ENCODE measurements around the gene SLC25A22.
A peak's percentile ranks its signal among the peaks of the same experiment; 100 is the strongest.

SLC25A22 gene

DNA sequence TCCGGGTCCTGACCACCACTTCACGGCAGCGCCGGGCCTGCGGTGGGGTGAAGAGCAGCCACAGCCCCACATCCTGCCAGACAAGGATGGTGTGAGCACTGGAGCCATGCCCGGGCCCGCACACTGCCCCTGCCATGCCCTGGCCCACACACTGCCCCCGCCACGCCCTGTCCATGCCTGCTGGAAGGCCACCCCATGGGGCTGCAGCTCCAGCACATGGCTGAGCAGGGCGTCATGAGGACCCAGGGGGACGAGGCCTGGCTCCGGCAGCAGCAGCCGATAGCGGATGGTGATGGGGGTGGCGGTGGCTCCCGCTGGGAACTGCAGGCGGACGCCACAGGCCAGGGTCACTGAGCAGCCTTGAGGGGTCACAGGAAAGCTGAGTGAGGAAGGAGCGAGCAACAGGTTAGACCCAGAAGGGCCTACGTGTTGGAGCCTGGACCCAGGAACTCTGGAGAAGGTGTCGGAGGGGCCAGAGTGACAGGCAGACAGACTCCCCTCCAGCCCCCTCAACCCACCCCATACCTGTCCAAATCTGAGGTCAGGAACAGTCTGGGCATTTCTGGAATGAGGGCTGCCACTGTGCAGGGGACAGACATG, 4.0 kb upstream of the SLC25A22 start:
- DNase-seq = no peak

DNA sequence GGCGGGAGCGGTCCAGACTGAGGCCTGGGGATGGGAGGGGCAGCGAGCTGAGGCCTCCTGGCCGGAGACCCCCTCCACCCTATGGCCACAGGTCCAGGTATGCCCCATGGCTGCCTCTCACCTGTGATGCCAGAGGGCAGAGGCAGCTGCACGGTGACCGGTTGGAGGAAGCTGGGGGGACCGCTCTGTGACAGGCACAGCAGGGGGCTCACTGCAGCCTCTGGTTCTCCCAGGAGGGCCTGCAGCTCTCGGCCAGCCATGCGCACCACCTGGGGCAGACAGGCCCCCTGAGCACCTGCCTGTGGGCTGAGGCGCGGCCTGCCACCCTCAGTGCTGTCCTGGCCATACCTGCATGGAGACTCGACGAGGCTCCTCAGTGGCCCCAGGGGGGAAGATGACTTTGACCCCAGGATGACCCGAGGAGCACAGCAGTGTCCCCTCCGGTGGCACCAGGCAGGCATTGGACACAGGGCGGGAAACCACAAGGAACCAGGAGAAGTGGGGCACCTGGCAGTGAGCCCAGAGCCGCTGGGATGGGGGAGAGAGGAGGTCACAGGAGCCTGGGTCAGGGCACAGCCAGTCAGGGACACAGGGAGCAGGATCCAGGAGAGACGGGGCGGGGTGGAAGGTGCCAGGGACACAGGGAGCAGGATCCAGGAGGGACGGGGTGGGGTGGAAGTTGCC, 3.2 kb upstream of the SLC25A22 start:
- no peak for DNase-seq

DNA sequence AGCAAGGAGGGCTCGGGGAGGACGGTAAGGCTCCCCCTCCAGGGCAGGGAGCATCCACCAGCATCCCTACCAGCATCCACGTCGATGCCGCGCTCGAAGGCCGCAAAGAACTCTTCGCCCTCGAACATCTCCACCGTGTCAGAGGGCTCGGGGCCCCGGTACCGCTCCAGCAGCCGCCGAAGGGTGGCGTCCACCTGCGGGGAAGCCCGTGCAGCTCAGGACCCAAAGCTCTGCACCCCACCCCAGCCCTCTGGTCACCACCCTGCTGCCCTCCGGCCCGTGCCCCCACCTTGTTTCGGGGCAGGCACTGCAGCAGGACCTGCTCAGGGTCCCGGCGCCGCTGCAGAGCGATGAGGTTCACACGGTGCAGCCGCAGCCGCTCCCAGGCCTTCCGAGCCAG, 2.4 kb upstream of the SLC25A22 start:
- no peak for DNase-seq

DNA sequence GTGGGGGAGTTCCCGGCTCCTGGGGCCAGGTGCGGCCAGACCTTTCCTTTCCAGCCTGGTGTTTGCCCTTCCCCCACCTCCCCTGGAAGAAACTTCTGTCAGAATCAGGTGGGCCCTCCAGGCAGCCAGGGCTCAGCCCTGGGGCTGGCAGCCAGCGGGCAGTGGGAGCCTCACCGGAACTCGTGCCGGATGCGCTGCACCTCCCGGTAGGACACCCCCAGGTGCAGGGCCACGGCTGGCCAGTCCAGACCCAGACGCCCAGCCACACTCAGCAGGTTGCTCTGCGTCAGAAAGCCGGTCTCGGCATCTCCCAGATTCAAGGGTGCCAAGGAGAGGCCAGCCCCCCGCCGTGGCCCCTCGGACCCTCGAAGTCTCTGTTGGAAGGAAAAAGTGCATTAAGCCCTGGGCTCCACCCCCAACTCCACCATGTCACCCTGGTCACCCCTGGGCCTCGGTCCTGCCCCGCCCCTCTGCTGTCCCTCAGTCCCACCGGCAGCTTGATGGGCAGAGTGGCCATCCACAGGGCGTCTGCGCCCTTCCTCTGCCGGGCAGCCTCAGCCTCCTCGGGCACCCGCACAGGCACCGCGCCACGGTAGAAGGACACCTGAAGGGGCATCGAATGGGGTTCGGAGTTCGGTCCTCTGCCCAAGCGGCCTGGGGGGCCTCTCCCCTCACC, 1.7 kb upstream of the SLC25A22 start:
- DNase-seq = no peak

DNA sequence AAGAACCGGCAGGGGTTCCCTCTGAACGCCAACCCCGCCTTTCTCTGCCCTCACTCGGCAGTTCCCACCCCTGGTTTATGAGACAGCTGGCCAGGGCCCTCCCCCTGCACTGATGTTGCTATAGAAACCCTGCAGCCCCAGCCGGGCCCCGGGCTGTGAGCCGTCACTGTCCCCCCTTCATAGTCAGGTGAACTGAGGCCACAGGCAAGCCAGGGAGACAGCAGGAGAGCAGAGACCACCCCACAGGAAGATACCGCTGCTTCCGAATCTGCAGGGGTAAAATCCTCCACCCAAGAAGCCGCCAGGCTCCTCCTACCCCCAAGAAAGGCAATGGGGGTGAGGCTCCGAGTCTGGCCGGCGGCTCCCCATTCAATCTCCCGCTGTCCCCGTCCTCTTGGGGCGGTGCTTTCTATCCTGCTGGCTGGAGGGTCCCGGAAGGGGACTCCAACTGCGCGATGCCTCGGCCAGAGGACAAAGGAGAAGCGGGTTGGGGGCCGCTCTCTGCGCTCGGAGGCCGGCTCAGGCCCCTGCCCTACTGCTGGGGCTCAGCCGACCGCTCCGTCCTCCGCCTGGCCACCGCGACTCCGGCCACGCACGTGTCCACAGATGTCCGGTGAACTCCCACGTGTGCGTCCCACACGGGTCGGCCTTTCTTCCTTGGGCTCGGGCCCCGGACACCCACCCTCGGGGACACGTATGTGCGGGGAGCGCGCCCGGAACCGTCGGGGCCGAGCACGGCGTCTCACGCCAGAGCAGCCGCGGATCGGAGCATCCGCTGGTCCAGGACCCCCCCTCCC, 587 bp downstream of the SLC25A22 start:
- peak; percentile 90 for DNase-seq

DNA sequence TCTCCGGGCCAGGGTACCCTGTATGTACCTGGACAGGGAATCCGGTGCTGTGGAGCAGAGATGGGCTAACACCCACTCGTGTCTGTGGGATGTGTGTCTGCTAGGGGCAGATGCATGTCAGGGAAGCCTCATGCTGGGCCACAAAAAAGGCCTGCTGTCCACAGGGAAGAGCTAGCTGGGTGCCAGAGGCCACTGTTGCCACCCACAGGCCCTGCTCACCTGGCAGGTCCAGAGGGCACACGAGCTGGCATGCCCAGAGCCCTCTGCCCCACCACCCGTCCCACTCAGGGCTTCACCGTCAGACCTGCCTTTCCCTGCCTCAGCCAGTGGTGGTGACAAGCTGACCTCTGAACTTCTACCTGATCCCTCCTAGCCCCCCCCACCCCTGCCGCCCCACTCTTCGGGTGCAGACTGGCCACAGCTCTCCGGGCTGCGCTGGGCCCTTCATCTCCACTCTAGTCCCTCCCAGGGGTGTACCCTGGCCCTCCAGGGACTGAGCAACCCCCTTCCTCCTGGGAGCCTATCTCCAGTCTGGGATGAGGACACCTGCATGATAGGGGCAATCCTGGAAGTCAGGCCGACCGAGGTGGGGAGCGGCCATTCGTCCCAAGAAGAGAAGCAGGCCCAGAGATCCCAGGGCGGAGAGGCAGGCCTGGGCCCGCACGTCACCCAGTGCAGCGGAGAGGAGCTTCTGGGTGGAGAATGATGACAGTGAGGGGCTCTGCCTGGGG, 1.4 kb downstream of the SLC25A22 start:
- no peak for DNase-seq

DNA sequence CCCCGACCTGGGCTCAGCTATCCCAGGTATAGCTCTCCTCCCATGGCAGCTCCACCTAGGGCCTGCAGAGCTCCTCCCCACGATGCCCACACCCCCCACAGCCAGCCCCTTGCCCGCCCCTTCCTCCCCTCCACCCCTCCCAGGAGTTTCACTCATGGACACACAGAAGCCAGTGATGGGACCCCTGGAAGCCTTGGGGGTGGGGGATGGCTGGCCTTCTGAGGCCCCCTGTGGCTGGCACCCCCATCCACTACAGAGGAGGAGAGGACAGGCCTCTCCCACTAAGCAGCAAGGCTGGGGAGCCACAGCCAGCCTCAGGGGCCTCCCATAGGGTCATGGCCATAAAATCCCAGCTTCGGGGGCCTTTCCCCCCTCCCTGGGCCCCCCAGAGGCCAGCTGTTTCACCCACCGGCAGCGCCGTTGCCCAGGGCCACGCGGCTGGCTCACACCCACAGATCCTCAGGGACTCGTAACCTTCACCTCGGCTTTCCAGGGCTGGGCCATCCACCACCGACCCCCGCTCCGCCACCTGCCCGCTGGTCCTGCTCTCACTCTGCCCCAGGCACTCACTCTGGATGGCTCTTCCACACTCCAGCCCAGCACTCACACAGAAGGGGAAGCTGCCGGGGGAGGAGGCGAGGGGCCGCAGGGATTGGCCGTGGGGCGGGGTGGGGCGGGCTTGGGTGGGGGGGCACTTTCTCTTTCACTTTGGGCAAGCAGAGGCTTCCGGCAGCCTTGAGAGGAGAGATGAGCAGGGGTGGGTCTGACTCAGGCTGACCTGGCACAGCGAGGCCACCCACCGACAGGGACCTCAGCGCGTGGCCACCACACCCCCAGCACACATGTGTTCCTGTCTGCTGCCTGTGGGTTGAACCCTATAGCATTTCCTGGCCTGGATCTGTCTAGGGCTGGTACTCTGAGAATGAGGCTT, 2.2 kb downstream of the SLC25A22 start:
- no peak for DNase-seq

DNA sequence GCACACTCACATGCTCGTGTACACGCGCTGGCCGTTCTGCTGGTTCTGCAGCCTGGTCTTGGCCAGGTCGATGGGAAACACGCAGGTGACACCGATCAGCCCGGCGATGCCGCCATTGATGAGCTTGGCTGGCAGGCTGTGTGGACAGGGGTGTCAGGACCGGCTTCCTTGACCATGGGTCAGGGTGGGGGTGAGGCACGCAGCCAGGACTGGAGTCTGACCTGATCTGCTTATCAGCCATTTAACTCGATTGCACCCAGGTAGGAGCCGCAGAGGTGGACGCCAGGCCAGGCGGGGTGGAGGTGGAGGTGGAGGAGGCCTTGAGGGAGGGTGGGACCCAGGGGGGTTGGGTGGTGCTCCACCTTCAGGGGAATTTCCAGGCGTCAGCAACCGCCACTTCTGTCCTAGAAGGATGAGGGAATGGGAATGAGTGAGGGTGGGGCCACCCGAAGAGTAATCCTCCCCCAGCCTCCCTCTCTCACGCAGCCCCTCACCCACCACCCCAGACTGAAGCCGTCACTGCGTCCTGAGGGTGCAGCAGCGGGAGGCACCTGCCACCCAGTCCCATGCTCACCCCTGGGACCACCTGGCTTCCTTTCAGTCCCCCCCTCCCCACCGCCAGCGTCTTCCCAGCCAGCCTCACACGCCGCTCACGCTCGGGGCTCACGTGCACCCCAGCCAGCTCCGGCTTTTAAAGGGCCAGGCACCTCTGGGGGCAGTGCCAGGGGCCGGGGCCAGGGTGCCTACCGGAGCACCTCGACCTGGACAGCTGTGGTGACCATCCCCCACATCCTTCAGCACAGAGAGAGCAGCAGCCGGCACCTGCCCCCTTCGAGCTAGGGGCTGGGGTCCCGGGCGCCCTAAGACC, 3.1 kb downstream of the SLC25A22 start:
- DNase-seq = no peak

DNA sequence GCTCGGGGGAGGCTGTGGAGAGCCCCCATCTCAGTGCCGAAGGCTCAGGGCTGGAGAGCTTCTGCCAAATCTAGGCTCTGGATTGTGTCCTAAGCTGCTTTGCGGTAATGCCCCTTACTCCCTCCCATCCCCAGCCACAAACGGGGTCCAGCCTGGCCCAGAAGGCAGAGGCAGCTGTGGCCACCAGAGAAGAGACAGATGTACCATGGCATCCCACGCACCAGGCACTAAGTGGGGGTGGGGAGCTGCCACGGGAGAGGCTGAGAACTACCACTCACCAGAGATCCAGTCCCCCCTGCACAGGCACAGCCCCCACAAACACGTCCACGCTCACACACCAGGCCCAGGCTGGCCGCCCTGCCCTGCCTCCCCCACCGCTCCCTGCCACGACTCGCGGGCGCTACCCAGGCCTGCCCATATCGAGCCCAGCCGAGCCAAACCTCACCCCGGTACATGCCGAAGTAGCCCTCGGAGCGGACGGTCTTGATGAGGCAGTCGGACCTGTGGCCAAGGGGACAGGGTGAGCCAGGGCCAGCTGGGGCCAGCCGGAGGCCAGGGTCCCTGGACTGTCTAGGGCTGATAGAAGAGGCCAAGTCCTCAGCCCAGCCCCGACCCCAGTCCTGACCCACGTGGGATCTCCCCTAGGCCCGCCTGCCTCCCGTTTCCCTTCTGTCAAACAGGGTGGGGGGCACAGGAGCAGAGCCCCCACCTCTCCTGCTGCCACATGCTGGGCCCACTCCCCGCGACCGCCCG, 3.9 kb downstream of the SLC25A22 start:
- DNase-seq = no peak

DNA sequence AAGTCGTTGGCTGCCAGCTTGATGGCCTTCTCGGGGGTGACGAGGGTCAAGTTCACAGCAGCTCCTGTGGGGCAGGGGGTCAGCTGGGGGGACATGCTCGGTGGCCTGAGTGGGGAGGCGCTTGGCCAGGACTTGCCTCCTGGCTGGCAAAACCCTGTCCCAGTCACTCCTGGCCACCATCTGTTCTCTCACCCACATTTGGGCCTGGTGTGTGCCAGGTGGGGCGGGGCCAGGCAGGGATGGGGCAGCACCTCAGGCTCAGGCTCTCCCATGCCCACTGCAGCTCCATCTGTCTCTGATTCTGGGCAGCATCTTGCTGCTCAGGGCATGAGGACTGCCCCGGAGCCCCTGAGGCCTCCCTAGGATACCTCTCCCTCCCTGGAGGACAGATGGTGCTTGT, 4.5 kb downstream of the SLC25A22 start:
- peak; percentile 30 for DNase-seq

DNA sequence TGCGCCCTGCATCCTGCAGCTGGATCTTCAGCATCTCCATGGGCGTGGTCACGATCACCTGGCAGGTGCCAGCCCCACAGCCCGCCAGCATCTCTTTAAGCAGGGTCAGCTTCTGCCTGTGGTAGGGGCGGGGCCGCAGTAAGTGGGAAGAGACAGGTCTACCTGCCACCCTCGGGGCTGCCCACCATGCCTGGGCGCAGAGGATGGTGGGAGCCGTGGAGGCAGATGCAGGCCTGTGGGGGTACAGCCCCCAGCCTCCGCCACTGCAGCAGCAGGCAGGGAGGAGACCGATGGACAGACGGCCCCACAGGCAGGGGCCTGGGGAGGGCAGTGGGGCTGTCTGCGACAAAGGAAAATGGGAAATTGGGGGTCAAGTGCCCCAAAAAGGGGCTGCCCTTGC, 5.2 kb downstream of the SLC25A22 start:
- DNase-seq = no peak

DNA sequence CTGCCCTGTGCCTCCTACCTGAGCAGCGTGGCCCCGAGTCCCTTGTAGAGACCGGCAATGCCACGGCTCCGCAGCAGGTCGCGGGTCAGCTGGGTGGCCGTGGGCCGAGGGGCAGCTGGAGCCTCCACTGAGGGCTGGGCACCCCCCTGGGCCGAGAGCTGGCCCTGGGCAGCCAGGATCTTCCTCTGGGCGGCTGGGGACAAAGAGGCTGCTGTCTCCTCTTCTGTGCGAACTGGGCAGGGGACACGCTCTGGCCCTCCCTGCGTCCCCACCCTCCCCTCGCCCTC, 5.6 kb downstream of the SLC25A22 start:
- DNase-seq = no peak

DNA sequence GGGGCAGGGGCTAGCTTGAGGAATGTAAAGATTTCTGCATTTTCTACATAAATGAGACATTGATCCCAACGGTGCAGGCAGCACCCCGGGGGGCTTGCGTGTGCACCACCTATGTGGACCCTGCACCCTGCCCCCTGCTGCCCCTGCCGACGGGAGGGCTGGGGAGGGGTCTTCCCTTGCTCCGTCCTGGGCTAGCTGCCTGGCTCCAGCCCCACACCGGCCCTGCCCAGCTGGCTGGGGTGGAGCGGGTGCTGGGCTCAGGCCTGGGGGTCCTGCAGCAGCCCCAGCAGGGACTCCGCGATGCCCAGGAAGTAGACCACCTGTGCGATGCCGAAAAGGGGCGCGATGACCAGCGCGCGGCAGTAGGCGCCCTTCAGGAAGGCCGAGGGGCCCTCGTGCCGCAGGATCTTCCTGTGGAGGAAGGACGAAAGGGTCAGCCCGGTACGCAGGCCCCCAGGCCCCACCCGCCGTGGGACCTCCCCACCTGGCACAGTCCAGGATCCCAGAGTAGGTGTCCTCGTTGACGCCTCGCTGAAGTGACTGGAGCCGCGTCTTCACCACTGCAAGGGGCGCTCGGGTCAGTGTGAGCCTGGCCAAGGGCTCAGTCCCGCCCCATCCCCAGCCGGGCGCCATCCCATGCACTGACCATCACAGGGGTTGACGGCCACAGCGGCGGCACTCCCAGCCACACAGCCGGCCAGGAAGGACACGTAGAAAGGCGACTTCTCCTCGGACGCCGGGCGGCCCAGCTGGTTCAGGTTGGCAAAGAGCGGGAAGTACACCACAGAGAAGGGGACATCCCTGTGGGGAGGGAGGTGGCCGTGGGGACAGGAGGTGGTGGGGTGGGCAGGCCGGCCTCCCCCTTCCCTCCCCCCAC, 6.2 kb downstream of the SLC25A22 start:
- DNase-seq = no peak

DNA sequence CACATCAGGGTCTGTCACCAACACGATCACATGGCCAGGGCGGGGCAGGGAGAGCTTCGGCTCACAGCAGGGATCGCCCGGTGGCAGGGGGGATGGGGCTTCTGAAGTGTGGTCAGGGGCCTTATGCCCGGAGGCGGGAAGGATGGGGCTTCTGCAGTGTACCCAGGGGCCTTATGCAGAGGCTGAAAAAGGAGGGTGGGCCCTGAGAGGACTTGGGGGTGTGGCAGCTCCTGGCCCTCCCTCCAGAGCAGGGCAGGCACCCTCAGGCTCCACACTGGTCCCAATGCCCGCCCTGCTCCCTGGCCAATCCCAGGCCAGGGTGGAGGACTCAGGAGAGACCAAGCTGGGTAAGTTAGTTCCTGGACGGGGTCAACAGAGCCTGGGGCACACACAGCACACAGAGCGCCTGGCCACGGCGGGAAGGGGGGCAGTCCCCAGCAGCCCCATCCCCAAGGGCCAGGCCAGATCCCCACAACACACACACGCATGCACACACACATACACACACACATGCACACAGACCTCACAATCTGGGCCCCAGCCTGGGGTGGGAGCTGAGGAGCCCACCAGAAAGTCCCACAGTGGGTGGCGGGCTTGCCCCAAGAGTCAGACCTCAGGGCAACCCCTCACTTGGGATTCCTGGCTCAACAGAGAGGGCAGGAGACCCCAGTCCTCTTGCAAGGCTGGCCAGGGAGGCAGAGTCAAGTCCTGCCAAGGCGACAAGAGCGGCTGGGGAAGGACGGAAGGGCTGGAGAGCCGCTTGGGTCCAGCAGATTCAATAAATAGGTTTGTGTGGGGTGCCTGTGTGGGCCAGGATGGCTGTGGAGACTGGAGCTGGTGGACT, 7.1 kb downstream of the SLC25A22 start:
- no peak for DNase-seq

DNA sequence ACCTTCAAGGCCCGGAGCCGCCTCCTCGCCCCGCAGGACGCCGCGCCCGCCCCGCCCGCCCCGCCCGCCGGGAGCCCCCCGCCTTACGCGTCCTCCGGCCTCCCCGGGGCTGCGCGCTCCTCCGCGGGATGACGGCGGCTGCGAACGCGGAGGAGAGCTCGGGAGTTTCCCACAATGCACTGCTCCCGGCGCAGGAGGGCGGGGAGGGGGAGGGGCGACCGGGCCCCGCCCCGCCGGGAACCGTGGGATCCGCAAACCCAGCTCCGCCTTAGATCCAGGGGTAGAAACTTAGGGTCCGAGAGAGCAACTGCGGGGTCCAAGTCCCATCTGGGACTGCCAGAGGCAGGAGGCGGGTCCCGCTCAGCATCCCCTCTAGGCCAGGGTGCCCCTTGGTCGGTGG, 8.1 kb downstream of the SLC25A22 start, which contains the start of gene CEND1:
Gene CEND1, minus strand, starts transcription at position 148 of the 400 bp plus-strand sequence. CDS start 1,514 bp downstream, outside the sequence.
- DNase-seq = no peak

DNA sequence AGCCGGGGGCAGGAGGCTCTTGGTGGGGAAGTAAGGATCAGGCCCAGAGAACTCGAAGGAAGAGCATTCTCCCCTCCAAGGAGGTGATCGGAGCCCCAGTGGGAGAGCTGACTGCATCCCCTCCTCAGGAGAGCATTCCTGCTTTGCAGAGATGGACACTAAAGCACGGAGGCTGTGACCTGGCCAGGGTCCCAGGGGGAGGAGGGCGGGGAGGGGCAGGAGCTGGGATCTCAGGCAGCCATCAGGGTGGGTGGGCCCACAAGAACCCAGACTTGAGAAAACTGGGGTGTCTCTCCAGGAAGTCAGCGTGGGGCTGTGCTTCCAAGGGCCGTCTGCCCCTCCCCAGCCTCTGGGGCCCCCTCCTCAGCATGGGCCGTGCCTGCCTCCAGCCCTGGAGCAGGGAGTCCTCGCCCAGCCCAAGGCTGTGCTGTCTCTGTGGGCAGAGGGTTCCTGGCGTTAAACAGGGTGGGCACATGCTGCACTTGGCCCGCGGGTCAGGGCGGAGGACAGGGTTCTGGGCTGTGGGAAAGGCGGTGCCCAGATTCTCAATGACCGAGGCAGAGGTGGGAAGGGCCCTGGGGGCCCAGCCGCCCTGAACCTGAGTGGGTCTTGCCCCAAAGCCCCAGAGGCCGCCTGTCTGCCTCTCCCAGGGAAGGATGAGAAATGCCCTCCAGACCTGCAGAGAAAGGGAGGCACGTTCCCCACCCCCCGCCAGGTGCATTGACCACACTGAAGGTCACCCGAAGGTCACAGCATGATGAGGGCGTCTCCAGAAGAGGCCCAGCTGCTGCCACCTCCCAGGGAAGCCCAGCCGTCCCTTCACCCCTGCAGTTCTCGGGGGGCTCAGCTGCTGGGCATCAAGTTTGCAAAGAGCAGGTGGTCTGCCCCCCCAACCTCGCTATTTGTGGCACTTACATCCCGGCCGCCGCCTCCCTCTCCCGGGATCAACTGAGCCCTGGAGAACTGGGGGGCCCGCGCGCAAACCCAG, 8.8 kb downstream of the SLC25A22 start:
- DNase-seq = no peak
